NCI-H460 (cell line): Measurements from ENCODE around the gene MAGI1. TPM values are rescaled to one million over a fixed set of nuclear protein-coding genes. Genes with fewer than 3 reads are reported as not detected.
"Not testable (repeated sequence)": the region's sequence is repeated elsewhere in the genome, so short reads cannot be mapped to it uniquely, and the experiment has no call there.

Experiments
- DNase-seq: peaks from one replicate; pipeline ENCODE4 v3.0.0-alpha.2; 2016; ENCODE audit warnings: low read depth; ENCODE audit errors: extremely low read depth
- polyA plus RNA-seq: library from polyadenylated mRNA; depleted of rRNA; stranded (reverse); fragments of >200 nt; gene quantifications from 2 replicates; pipeline ENCODE4 v1.2.3, GENCODE V29; 2014; cell fraction: nucleus; rRNA removed
- total RNA-seq: library from RNA; depleted of rRNA; stranded (reverse); fragments of >200 nt; shearing (Covaris generic); gene quantifications from 2 replicates; pipeline ENCODE4 v1.2.3, GENCODE V29; 2014; rRNA removed

MAGI1 gene
- 1.3 and 1.7 TPM in 2 replicates for total RNA-seq
- 0.22 and 4.3 TPM in 2 replicates for polyA plus RNA-seq

GRCh38 chr3:66038726-66039589 is at the start of gene MAGI1:
Gene MAGI1 (minus strand): TSS chr3:66038918. CDS start chr3:66038308, 610 bp downstream.
- DNase-seq, result peak; percentile 82

GRCh38 chr3:66083784-66084213 is 45.1 kb upstream of the MAGI1 start:
- DNase-seq, result no peak

GRCh38 chr3:66083096-66083678 is 44.5 kb upstream of the MAGI1 start:
- no peak for DNase-seq

DNA sequence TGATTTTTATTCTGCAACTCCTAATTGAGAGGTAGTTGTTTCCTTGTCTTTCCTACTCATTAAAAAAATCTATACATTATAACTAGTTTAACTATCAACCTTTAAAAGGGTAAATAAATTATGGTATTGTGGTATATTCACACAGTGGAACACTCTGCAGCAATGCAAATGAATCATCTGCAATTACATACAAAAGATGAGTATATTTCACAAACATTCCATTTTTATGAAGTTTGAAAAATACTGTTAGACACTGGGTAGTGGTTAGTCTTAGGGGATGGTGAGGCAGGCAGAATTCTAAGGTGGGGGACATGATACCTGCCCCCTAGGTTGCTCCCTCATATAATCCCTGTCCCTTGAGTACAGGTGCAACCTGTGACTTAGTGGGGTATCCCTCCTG is 44.0 kb upstream of the MAGI1 start:
- DNase-seq, result no peak

DNA sequence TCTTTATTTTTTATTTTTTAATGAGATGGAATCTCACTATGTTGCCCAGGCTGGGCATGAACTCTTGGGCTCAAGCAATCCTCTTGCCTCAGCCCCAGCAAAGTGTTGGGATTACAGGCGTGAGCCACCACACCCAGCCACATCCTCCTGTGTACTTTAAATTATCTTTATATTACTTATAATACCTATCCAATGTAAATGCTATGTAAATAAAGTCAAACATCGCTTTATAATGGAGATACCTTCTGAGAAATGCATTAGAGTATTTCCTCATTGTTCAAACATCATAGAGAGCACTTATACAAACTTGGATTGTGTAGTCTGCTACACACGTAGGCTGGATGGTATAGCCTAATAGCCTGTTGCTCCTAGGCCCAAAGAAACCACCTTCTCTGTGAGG is 41.4 kb upstream of the MAGI1 start:
- no peak for DNase-seq

DNA sequence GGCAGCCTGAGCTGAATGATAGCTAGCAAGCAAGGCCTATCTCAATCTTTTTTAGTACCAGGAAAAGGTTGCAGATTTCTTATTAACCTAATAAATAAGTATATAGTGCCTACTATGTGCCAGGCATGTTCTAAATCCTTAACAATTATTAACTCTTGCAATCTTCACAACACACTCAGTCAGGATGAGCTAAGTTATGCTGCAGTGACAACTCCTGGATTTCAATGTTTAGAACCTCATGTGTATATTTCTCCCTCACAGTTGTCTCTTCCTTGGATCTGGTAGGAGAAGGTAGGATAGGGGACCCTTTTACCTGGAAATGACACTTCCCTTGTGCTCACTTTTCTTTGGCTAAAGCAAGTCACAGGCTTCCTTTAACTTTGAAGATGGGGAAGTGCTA is 39.3 kb upstream of the MAGI1 start:
- DNase-seq, result no peak

GRCh38 chr3:66076861-66077470 is 38.2 kb upstream of the MAGI1 start:
- no peak for DNase-seq

- no peak for DNase-seq
Observed at GRCh38 chr3:66075281-66075680, 36.6 kb upstream of the MAGI1 start.

DNA sequence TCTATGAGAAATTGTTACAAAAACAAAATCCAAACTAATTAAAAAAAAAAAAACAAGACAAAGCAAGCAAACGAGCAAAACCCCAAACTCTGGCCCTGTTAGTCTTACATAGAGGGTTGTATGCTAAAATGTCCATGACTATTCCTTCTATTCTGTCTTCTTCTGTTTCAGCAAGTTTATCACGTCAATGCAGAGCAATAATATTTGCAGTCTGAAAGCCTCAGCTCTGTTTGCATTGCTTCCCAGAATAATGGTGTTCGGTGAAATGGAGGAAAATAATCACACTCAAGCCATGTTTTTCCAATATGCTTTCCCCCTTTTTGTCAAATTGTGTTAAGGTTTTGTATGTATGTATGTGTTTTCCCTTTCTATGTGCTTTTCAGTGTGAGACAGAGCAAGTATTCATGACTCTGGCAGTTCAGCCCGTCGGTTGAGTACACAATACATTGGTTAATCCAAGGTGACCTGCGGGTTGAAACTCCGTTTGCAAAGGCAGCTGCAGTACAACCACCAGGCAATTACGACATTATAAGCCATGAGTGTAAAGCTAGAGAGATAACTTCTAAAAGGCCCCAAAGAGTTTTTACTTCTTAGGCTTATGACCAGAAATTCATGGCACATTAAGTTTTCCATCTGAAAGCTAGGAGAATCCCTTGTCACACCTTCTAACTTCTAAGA is 34.9 kb upstream of the MAGI1 start:
- DNase-seq, result no peak

- no peak for DNase-seq
Observed at GRCh38 chr3:66068255-66068654, 29.5 kb upstream of the MAGI1 start.

DNA sequence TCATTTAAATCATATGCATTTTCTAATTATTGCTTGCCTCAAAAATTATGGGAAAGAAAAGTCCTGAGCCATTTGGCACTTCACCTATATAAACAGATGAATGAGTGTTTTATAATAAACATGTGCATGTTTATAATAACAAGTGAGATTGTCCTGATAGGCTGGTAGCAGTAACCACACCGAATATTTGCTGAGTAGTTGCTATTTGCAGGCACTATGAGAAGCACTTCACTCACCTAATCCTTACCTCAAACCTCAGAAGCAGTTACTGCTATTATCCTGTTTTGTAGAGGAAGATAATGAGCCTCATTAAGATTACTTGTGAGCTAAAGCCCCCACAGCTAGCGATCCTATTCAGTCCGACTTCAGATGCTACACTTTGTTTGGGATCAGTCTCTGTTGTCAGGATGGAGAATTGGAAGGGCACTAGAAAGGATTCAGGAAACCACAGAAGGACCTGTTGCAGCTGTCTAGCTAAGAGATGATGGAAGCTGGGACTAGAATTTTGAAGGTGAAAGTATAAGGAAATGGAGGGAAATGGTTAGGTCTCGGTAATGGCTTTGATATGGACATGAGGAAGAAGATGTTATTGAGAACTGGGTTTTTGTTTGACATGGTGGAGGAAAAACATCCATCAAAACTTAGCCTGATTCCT is 28.4 kb upstream of the MAGI1 start:
- DNase-seq, result no peak

- no peak for DNase-seq
Observed at GRCh38 chr3:66055289-66055688, 16.6 kb upstream of the MAGI1 start.

- no peak for DNase-seq
Observed at GRCh38 chr3:66053550-66054094, 14.9 kb upstream of the MAGI1 start.

DNA sequence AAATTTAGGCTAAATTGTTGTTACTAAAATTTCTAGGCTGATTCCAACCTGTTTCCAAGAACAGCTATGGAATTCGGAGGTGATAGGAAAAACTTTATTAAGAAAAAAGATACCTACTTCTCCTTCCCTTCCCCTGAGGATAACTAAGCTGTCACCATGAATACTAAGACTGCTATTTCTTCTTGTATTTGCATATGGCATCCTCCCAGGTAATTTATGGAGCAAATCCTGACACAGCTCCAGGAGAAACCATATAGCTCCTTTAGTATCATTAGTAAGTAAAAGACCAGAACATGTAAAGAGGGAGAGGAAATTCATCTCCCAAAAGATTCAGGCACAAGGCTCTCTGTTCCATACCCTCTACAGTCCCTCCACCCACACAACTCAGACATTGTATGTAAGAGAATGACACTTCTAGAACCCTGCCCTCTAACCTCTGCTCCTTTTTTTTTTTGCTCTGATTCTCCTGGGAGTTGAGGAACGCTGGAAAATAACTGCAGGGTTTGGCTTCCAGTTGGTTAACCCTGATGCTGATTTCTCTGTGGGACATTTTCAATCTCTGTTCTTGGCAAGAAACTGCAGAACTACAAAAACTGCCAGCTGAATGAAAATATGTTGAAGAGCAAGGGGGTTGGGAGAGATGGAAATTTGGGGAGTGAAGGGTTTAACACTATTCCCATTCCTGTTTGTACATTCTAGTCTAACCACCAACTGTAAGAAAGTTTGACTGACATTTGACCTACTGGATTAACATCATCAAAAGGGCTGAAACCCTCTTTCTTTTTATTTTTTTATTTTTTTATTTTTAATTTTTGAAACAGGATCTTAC is 14.2 kb upstream of the MAGI1 start:
- DNase-seq, result no peak

GRCh38 chr3:66050821-66051220 is 12.1 kb upstream of the MAGI1 start:
- DNase-seq, result no peak

DNA sequence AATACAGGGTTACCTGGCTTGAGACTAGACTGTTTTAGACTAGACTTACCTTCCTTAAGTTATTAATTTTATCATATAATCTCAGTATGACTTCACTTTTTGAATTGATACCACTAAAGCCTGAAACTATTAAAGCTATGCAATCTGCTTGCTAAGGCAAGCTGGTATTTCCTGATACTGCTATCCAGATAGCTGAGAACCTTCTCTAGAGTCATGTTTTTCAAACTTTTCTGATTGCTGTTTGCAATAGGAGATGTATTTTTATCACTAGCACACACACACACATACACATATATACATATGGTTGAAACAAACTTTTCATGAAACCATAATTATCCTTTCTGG is 9.3 kb upstream of the MAGI1 start:
- no peak for DNase-seq

DNA sequence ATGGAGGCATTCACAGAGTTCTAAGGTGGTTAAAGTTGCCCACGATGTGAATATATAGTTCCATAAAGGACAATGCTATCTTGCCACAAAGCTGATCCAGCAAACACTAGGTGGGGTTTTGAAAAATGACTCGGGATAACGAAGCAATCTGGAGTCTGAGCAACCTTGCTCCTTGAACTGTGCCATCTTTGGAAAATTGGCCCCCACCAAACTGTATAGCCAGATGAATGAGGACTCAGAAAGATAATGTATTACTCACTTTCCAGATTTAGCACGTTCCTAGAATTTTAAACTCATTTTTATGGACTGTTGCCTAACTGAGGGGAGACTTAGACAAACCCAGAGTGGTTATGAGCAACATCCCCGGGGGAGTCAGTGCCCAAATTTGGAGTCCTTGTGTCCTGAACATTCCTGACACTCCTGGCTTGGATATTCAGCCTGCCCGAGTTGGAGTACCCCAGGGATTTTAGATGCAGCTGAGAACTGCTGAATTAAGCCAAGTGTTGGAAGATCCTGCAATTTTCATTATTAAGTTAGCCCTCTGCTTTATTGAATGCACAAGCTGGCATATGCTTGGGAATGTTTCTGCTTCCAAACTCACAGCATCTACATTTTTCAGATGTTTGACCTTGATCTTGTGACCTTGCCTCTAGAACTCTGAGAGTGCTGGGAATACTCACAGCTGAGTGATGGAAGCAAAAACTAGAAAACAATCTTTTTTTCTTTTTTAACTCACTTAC is 8.8 kb upstream of the MAGI1 start:
- no peak for DNase-seq

DNA sequence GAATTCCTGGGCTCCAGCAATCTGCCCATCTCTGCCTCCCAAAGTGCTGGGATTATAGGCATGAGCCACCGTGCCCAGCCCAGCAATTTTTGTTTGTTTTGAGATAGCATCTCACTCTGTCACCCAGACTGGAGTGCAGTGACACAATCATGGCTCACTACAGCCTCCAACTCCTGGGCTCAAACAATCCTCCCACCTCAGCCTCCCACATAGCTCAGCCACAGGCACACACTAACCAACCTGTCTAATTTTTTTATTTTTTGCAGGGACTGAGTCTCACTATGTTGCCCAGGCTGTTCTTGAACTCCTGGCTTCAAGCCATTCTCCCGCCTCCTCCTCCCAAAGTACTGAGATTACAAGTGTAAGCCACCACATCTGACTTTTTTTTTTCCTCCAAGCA is 7.6 kb upstream of the MAGI1 start:
- not testable (repeated sequence) for DNase-seq

- no peak for DNase-seq
Observed at GRCh38 chr3:66041828-66042227, 3.1 kb upstream of the MAGI1 start.
